GM12875 (cell line): ENCODE data around the gene SHMT2.
A peak's percentile ranks its signal among the peaks of the same experiment; 100 is the strongest.

Source experiments
- H3K4me3 ChIP-seq: one replicate; pipeline ENCODE4 v1.5.1; 2011; ENCODE audit warnings: low read depth, low read length, control low read depth
- TF ChIP-seq, protein P1 (sequence below): IDR thresholded peaks from 2 replicates; pipeline ENCODE4 v1.5.1; 2011; ENCODE audit warnings: low read depth, mild to moderate bottlenecking, control low read depth, inconsistent platforms, low read length, moderate library complexity, borderline replicate concordance; ENCODE audit not compliant: insufficient read depth

The SHMT2 gene

GRCh38 chr12:57240926-57241401 is 11.5 kb downstream of the SHMT2 start:
- peak overlapping the region; percentile 62 for H3K4me3 ChIP-seq
- TF ChIP-seq, protein P1, sequence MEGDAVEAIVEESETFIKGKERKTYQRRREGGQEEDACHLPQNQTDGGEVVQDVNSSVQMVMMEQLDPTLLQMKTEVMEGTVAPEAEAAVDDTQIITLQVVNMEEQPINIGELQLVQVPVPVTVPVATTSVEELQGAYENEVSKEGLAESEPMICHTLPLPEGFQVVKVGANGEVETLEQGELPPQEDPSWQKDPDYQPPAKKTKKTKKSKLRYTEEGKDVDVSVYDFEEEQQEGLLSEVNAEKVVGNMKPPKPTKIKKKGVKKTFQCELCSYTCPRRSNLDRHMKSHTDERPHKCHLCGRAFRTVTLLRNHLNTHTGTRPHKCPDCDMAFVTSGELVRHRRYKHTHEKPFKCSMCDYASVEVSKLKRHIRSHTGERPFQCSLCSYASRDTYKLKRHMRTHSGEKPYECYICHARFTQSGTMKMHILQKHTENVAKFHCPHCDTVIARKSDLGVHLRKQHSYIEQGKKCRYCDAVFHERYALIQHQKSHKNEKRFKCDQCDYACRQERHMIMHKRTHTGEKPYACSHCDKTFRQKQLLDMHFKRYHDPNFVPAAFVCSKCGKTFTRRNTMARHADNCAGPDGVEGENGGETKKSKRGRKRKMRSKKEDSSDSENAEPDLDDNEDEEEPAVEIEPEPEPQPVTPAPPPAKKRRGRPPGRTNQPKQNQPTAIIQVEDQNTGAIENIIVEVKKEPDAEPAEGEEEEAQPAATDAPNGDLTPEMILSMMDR = no peak

DNA sequence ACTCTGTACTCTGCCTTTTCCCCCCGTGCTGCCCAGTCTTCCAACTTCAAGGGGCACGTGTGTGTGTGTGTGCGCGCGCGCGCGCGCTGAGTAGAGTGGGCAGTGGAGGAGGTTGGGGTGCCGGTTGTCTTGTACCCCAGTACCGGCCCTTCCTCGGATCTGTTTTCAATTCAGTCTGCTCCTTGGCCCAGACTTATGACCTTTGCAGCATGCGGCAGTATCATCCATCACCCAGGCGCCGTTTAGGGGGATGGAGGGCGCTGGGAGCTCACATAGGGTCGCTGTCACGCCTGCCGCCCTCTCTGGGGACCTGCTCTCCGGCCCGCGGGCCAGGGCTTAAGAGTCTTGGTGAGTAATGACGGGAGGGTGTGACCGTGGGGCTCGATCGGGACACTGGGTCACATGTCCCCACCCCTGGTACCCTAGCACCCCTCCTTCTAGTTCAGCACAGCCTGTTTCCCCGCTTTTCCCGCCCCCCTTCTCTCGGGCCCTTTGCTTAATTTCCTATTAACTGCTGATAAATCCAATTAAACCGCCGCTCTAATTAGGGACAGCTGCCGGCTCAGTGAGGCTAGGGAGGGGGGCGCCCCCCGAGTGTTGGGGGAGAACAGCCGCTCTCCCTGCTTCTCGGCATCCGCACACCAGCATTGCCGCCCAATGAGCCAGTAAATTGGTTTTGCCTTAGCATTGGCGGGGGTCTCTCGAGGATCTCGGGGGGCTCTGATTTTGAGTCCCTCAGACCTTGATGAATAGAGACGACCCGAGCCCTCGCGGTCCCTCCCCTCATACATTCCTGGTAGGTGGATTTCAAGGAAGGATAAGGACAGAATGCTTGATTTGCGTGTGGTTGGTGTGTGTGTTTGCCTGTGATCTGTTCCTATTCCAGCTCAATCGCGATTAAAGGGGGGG is 12.1 kb downstream of the SHMT2 start:
- TF ChIP-seq, protein P1 = no peak
- H3K4me3 ChIP-seq = no peak overlapping the region

DNA sequence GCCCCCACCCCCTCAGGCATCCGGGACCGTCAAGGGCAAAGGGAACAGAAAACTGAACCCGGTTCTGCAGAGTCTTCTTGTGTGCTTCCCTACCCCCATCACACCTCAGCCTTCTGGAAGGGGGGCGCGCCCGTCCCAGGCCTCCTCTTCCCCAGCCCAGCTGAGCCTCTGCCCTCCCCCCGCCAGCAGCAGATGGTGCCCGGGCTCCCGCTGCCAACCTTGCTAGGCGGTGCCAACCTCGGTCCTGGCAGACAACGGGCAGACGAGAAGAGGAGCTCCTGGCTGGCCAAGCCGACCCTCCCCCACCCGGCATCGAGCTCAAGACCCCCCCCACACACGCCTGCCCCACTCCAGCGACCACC is 12.8 kb downstream of the SHMT2 start:
- TF ChIP-seq, protein P1 = no peak
- no peak overlapping the region for H3K4me3 ChIP-seq

DNA sequence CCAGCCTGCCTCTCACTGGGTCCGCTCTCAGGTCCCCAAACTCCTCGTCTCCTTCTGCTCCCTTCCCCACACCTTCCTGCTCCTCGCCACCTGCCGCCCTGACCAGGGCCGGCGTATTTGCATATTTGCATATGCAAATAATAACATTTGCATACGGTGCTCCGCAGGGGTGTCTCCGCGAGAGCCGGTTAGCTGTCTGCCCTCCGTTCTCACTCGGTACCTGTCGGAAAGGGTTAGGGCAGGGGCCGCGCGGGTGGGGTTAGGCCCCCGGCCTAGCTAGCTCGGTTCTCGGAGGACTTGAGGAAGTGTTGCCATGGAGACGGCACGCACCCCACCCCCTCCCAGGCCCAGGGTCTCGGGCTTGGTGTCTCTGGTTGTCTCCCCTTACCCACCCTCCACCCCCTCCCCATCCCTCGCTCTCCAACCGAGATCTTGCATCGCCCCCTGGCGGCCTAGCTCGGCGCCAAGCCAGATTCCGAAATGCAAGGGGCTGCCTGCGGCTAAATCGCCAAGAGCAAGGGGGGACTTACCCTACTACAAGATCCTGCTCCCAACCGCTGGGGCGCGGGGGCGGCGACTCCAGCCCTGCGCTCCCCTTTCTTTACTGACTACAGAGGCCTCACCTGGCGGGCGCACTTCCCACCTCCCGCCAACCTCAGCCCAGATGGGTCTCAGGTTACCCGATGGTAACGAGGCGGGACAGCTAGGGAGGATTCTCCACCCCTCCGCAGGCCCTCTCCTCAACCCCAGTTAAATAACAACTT is 13.4 kb downstream of the SHMT2 start:
- TF ChIP-seq, protein P1 = peak; percentile 82
- peak overlapping the region; percentile 12 for H3K4me3 ChIP-seq

DNA sequence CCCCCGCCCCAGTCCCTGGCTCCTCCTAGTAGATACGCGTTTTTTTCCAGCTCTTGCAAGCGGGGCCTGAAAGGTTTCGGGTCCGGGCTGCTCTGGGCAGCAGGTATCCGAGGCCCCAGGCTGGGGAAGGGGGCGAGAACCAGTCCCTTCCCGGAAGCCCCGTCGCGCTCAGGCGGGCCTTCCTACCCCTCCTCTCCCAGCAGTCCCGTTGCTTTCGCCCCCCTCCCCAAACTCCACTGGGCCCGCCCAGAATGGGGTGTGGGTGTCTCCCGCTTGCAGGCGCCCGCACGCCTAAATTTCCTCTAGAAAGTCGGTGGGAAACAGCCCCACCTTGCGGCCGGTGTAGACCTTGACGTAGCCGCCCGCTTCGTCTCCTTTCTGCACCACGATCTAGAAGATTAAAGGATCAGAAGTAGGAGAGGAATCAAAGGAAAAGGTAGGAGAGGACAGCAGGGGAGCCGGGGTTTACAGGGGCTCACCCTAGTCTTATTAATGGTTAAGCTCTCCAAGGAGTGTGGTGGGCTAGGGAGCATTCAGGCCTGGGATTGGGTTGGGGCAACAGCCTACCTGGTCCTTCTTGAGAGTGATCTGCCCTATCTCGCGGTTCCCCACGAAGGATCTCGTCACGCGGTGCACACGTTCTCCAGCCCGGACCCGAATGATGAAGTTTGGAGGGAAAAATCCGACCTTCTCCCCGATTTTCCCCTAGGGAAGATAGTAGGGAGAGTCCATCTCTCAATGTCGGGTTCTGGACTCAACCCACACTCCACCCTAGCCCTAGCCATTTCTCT is 14.2 kb downstream of the SHMT2 start:
- H3K4me3 ChIP-seq = peak overlapping the region; percentile 36
- TF ChIP-seq, protein P1 = peak; percentile 82

DNA sequence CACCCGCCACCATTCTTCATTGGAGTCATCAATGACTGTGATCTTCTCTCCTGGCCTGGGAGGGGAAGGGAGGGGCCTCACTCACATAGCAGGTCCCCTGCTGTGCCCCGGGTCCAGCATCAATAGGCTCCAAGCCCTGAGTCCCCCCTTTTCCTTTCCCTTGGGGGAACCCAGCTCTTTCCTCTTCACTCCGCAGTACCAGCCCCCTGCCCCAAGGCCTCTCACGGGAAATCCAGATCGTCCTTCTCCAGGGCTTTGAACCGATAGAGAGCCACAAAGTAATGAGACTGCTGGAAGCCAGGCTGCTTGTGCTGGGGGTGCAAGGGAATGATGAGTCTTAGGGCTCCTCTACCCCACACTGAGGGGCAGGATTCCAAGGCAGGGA is 14.8 kb downstream of the SHMT2 start:
- no peak overlapping the region for H3K4me3 ChIP-seq
- TF ChIP-seq, protein P1 = no peak
